NCI-H1105 (cell line): Measurements from ENCODE around the gene VPS13C.

ENCODE experiments used
- DNase-seq: peaks from one replicate; lab custom pipeline; 2025; lab: John Stamatoyannopoulos, UW

Gene VPS13C

GRCh38 chr15:61935493-61935892, 124.8 kb downstream of the VPS13C start:
- no peak for DNase-seq

DNA sequence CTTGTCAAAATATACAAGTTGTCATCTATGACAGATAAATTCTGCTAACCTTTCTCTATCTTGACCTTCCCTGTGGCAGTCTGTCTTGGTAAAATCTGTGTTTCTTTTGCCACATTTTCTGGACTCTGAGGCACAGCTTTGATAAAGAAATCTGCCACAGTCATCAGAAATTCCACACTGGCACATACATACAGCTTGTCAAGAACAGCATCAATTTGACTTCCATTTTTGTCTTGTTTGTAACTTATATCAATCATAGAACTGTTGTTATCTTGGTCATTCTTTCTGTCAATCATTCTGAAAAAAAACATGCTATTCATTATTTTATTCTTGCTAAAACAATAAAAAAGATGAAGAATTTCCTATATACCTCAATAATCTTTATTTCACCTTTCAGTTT, 130.8 kb downstream of the VPS13C start:
- DNase-seq: no peak

DNA sequence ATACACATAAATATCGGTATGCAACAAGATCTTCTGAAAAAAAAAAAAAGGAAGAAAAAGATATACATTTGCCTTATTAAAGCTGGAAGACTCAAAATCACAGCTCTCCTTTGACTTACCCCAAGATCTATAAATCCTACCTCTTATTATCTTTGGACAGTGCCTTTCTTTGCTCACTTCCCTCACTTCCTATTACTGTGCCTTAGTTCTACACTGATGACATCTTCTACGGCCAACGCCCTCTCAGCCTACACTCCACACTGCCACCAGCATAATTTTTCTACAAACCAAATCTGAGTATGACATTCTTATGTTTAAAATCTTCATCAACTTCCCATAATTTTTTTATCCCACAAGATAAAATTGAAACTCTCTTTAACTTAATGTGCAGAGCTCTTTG, 137.1 kb downstream of the VPS13C start:
- DNase-seq: no peak

DNA sequence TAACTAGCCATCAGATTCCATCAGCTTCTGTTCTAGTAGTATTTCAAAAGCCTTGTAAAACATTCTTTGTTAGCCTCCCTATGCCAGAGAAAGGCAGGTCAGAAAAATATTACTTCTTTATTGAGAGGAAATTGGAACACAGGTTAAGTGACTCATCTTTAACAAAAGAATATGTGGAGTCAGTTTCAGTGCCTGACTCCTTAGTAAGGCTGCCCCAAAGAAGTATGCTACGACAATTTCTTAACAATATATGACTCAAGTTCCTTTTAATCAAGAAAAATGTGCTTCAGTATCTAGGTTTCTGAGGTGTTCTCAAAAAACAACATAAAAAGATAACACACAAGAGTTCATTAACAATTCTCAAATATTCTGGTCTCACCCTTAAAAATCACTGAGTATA, 139.2 kb downstream of the VPS13C start:
- no peak for DNase-seq

DNA sequence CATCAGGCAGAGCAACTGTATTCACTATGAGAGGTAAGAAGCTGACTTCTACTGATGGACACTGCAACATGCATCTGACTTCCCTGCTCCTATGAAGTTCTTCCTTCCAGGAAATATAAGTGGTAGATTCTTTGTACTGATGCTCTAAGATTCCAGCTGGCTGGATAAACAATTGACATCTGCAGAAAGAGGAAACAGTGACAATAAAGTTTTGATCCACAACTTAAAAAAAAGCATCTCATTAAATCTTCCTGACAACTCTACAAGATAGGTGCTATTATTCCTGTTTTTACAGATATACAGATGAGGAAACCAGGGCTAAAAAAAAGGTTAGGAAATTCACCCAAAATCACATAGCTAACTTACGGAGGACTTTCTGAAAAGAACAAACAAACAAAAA, 142.8 kb downstream of the VPS13C start:
- no peak for DNase-seq

GRCh38 chr15:61916104-61916503, 144.1 kb downstream of the VPS13C start:
- DNase-seq: peak; percentile 43

DNA sequence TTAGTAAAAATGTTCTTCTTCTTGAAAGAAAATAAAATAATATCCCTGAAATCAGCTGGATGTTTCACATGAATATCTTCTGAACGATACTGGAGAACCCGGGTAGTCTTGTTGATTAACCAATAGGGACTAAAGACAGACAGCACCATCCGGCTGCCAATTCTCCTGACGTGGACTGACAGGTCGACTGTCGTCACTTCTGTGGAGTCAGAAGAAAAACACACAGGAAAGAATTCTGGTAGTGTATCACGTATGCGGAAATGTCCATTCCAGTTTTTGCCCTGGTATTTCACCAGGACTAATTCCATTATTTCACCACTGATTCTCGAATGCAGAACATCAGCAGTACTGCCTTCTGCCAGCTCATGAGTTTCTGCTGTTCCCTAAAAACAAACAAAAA, 144.6 kb downstream of the VPS13C start:
- DNase-seq: no peak

DNA sequence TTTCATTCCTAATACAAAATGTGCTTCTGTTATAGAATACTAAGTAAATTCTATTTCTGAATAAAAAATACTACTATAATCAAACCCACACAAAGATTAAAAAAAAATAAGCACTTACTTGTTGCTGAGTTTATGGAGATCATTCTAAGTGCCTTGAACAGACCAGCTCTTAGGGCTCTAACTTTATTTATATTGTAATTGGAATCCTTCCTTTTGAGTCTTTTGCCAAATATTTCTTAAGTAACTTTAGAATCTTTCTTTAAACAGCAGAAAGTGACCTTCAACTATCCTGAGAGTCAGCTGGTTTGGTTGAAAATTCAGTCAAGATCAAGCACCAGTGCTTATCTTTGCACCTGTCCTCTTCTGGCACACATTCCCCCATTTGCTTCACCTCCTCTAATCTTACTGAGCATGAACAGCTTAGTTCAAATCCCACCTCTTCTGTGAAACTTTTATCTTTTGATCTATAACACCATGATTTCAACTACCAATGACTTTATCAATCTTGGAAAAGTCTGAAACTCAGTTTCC, 149.3 kb downstream of the VPS13C start:
- DNase-seq: no peak

DNA sequence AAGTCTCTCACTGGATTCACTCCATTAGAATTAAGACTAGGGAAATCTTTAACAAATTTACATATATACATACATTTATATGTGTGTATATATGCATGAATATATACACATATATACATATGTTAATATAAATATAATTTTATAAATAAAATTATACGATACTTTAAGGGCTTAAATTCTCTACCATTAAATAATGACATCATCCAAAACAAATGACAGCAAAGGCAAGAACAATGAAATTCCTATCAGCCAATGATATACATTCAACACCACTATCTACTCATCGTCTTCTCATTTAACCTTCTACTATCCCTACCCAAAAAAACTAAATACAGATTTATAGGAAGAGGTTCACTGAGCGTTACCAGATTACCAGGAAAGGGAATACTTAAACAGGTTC, 152.0 kb downstream of the VPS13C start:
- DNase-seq: no peak

DNA sequence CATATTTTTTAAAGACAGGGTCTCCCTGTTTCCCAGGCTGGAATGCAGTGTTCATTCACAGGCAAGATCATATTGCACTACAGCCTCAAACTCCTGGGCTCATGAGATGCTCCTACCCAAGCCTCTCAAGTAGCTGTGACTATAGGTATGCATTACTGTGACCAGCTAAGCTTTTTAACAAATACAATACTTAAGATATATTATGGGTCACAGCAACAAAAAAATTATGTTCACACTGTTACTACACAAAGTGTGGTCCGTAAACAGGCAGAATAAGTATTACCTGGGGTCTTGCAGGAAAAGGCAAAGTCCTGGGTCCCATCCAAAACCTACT, 152.5 kb downstream of the VPS13C start:
- DNase-seq: no peak

DNA sequence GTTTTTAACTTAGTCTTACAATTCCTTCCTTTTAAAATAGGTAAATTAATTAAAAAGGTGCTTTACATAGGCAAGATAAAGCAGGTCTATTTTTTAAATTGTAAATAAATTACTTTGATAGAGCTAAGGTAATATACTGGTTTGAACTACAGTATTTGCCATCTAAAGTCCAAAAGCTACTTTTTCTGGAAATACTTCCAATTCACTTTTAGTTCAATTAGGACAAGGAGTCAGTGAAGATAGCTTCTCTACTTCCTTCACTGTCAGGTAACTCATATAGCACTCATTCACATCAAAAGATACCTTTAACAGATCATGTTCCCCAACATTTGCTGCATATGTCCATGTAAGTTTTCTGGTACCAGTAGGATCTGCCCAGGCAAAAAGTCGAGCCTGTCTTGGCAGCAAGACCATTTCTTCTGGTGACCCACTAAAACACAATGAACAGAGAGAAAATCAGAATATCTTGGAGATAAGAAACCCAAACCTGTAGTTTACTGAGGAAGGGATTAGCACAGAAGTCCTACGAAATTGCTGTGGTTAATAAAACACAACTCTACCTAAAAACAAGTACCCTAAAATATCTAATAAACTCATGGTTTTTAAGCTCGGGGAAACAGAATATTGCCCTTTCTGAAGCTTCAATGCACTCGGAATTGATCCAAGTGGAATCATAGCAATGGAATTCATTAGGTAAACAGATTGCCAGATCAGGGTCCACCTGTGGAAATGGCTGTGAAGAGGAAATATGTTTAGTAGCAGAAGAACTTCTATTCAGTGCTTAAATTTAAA, 153.1 kb downstream of the VPS13C start:
- no peak for DNase-seq

GRCh38 chr15:61893146-61893545, 167.1 kb downstream of the VPS13C start:
- DNase-seq: no peak

DNA sequence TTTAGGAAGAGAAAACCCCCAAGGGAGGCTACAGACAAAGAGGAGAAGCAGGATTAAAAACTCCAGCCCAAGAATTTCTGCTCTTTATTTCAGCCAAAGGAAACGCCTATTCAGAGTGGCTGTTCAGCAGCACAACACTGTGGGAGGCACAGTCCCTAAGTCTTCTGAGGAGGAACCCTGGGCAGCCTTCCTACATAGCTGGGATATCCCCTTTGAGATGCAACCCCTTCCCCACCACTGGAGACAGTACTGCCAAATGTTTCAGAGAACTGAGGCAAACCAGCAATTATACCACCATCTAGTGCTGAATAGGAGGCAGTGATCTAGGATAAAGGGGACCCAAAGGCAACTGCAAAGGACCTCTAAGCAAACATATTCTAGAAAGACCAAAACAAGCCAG, 168.1 kb downstream of the VPS13C start:
- no peak for DNase-seq

- DNase-seq: peak; percentile 12
Measured at GRCh38 chr15:61890106-61890505, 170.1 kb downstream of the VPS13C start.

DNA sequence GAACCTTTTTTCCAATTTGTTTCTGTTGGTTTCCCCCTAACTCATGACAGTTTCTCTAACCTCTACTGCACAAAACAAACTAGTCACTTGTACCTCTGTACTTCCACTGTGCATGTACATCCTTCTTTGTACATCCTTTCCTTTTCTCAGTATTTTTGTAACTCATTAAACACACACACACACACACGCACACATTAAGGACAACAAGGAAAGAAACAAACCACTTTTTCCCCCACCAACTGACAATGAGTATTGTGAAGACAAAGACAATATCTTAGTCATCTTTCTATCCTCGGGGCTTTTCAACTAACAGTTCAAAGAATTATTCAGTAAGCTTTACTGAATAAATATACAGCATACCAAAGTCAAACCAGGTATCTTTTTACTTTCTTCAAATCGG, 170.5 kb downstream of the VPS13C start:
- DNase-seq: no peak

- no peak for DNase-seq
Measured at GRCh38 chr15:61888074-61888780, 172.0 kb downstream of the VPS13C start.

DNA sequence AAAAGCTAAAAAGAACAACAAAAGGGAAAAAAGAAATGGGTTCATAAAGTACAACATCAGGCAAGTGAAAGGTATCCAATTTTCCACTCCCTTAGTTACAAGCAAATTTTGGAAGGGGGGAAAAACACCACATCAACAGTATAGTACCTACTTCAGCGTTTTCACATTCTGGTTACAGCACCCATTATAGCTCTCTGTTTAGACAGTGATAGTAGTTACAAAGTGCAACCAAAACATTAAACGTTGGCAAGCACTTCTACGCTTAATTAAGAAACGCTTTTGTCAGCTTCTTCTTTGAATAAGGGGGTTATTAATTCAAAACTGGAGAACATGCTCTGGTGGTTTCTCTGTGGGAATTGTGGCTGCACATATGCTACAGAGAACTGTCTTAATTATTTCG, 180.2 kb downstream of the VPS13C start:
- peak; percentile 91 for DNase-seq

DNA sequence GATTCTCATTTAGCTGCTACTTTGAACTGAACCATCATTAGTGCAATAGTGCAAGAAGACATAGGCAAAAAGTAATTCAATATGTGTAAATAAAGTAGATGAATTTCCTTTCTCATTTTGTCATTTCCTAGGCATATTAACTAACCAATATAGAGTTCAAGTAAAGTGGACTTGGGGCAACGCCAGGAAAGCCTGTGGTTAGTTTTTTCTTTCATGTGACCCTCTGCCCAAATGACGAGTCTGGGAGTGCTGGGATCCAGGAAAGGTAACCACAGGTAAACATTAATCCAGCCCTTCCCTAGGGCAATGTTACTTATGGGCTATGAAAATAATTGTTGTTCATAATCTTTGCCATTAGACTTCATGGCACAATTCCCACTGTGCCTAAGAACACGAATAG, 181.0 kb downstream of the VPS13C start:
- DNase-seq: peak; percentile 95

- peak; percentile 47 for DNase-seq
Measured at GRCh38 chr15:61871926-61872522, 188.2 kb downstream of the VPS13C start.

DNA sequence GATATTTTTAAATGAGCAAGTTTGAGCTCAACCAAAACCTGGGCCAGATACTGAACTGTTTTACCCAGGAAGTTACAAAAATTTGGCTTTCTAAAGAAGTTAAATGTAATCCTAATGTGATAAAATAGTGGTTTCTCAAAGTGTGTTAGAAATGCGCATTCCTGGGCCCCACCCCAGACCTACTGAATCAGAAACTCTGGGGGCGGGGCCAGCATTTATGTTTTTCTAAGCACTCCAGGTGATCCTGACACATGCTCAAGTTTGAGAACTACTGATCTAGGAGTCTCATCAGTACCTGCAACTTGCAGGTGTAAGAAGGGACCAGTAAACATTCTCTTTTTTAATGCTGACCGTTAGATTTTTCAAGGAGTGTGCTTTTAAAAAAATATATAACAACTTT, 190.6 kb downstream of the VPS13C start:
- DNase-seq: no peak

DNA sequence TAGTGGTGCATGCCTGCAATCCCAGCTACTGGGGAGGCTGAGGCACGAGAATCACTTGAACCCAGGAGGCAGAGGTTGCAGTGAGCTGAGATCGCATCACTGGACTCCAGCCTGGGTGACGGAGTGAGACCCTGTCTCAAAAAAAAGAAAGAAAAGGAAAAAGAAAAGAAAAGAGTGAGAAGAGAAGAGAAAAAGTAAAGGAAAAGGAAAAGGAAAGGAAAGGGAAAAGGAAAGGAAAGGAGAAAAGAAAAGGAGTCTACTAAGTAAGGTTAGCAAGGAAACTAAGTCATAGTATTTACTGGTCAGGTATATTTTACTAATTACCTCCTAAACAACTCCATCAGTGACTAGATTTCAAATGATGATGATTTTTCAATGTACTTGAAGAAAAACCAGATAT, 198.3 kb downstream of the VPS13C start:
- no peak for DNase-seq

GRCh38 chr15:61857169-61857829, 202.9 kb downstream of the VPS13C start:
- no peak for DNase-seq

DNA sequence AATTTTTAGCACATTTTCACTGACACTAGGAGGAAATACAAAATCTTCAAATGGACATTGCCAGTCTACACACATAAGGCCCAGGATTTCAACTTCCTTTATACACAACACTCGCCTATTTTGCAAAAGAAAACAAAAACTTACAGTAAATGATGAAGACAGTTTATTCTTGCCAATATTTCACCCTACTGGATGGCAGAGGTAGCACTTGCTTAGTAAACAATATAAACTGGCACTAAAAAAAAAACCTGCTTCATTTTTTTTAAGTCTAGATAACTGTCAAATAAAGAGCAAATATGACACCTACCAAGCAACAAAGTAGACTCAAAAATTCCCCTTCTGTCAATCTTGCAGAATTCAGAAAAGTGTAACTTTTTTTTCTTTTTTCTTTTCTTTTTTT, 204.0 kb downstream of the VPS13C start:
- no peak for DNase-seq
